ENCODE data around the gene SLITRK2. TPM values are rescaled to one million over a fixed set of nuclear protein-coding genes. Genes with fewer than 3 reads are reported as not detected.

SLITRK2 gene
- total RNA-seq, 1 experiment from 2014 or later, result 0.83 TPM

DNA sequence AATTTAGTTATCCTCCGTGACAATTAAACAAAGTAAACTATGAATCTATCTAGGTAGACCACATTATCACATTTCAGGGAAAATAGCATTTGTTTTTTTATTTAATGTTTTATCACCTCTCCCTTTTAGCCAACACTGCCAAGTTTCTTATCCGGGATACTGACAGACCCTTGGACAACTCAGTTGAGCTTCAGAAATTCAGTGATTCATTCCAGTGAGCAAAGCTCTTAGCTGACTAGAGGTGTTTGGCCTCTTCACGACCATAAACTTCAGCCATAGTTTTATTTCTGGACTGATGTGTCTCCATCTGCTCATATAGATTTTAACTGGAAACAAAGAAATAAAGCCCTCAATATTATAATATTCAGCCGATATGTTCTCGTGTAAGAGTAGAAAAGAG lies 15.2 kb downstream of the SLITRK2 start:
- Histone ChIP-seq H3K27me3 (ENCODE audit: control insufficient read depth, insufficient read depth, low read length) (no peaks in the 10 kb centered on the region), H3K4me3 (ENCODE audit: insufficient read depth, low read depth, low read length) (no peak overlapping the region), H3K36me3 (replicated peaks; ENCODE audit: control insufficient read depth, insufficient read depth, low read length) (no peaks in the 10 kb centered on the region)
- no peak for DNase-seq

- no peaks in the 10 kb centered on the region for H3K27me3 ChIP-seq (ENCODE audit: control insufficient read depth, insufficient read depth, low read length)
- no peaks in the 10 kb centered on the region for H3K36me3 ChIP-seq (replicated peaks; ENCODE audit: control insufficient read depth, insufficient read depth, low read length)
- no peak overlapping the region for H3K4me3 ChIP-seq (ENCODE audit: insufficient read depth, low read depth, low read length)
- DNase-seq, result no peak
Observed at GRCh38 chrX:145840531-145840930, 22.9 kb downstream of the SLITRK2 start.

- Histone ChIP-seq H3K27me3 (ENCODE audit: control insufficient read depth, insufficient read depth, low read length) (no peaks in the 10 kb centered on the region), H3K4me3 (ENCODE audit: insufficient read depth, low read depth, low read length) (no peak overlapping the region), H3K36me3 (replicated peaks; ENCODE audit: control insufficient read depth, insufficient read depth, low read length) (no peaks in the 10 kb centered on the region)
- DNase-seq, result peak; percentile 13
Observed at GRCh38 chrX:145843146-145843904, 25.7 kb downstream of the SLITRK2 start.

GRCh38 chrX:145844886-145845285 lies 27.3 kb downstream of the SLITRK2 start:
- Histone ChIP-seq H3K4me3 (ENCODE audit: insufficient read depth, low read depth, low read length) (no peak overlapping the region), H3K27me3 (ENCODE audit: control insufficient read depth, insufficient read depth, low read length) (no peaks in the 10 kb centered on the region), H3K36me3 (replicated peaks; ENCODE audit: control insufficient read depth, insufficient read depth, low read length) (no peaks in the 10 kb centered on the region)
- DNase-seq, result no peak

GRCh38 chrX:145848448-145848847 lies 30.8 kb downstream of the SLITRK2 start:
- peak; percentile 8 for DNase-seq
- no peaks in the 10 kb centered on the region for H3K27me3 ChIP-seq (ENCODE audit: control insufficient read depth, insufficient read depth, low read length)
- no peaks in the 10 kb centered on the region for H3K36me3 ChIP-seq (replicated peaks; ENCODE audit: control insufficient read depth, insufficient read depth, low read length)
- H3K4me3 ChIP-seq (ENCODE audit: insufficient read depth, low read depth, low read length), result no peak overlapping the region

GRCh38 chrX:145848857-145849256 lies 31.2 kb downstream of the SLITRK2 start:
- DNase-seq, result no peak
- Histone ChIP-seq H3K4me3 (ENCODE audit: insufficient read depth, low read depth, low read length) (no peak overlapping the region), H3K36me3 (replicated peaks; ENCODE audit: control insufficient read depth, insufficient read depth, low read length) (no peaks in the 10 kb centered on the region), H3K27me3 (ENCODE audit: control insufficient read depth, insufficient read depth, low read length) (no peaks in the 10 kb centered on the region)

DNA sequence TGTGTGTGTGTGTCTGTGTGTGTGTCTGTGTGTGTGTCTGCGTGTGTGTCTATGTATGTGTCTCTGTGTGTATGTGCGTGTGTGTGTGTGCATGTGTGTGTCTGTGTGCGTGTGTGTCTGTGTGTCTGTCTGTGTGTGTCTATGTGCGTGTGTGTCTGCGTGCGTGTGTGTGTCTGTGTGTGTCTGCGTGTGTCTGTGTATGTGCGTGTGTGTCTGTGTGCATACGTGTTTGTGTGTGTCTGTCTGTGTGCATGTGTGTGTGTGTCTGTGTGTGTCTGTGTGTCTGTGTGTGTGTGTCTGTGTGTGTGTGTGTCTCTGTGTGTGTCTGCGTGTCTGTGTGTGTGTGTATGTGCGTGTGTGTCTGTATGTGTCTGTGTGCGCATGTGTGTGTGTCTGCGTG lies 35.6 kb downstream of the SLITRK2 start:
- no peak for DNase-seq
- Histone ChIP-seq H3K36me3 (replicated peaks; ENCODE audit: control insufficient read depth, insufficient read depth, low read length) (no peaks in the 10 kb centered on the region), H3K4me3 (ENCODE audit: insufficient read depth, low read depth, low read length) (no peak overlapping the region), H3K27me3 (ENCODE audit: control insufficient read depth, insufficient read depth, low read length) (no peaks in the 10 kb centered on the region)

DNA sequence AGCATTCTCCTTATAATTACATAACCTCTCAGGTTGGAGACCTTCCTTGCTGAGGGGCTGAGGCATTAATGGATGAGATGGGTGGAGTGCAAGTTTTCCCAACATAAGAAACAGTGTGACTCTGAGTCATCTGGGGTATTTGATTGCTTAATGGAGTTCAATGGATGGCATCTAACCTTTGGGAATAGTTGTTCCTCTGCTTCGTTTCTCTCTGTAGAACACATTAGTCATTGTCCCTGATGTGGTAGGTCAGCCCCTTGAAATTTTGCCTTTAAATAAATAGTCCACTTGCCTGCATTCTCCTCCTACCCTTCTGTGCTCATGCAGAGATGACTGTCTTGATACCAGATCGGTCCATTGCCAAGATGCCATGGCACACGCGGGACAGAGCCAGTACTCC lies 38.6 kb downstream of the SLITRK2 start:
- H3K4me3 ChIP-seq (ENCODE audit: insufficient read depth, low read depth, low read length), result no peak overlapping the region
- no peak for DNase-seq
- H3K27me3 ChIP-seq (ENCODE audit: control insufficient read depth, insufficient read depth, low read length), result no peaks in the 10 kb centered on the region
- no peaks in the 10 kb centered on the region for H3K36me3 ChIP-seq (replicated peaks; ENCODE audit: control insufficient read depth, insufficient read depth, low read length)

DNA sequence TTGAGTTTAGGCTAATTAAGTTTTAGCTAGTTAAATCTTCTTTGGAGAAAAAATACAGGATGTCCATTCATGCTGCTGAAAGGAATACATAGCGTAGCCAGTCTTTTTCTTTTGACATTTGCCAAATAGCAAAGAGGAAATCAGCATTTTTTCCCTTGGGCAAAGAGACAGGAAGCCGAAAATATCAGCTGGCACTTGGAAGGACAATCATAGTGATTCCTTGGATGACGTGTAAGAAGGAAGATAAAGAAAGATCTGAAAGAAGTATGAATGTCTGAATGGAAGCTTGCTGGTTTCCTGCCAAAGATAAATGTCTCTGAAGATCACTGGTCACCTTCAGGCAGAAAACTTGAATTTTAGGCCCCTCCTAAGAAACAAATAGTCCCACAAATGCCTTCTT lies 44.2 kb downstream of the SLITRK2 start:
- H3K36me3 ChIP-seq (replicated peaks; ENCODE audit: control insufficient read depth, insufficient read depth, low read length), result no peaks in the 10 kb centered on the region
- H3K4me3 ChIP-seq (ENCODE audit: insufficient read depth, low read depth, low read length), result no peak overlapping the region
- no peak for DNase-seq
- no peaks in the 10 kb centered on the region for H3K27me3 ChIP-seq (ENCODE audit: control insufficient read depth, insufficient read depth, low read length)

- no peaks in the 10 kb centered on the region for H3K27me3 ChIP-seq (ENCODE audit: control insufficient read depth, insufficient read depth, low read length)
- no peak overlapping the region for H3K4me3 ChIP-seq (ENCODE audit: insufficient read depth, low read depth, low read length)
- DNase-seq, result no peak
- no peaks in the 10 kb centered on the region for H3K36me3 ChIP-seq (replicated peaks; ENCODE audit: control insufficient read depth, insufficient read depth, low read length)
Observed at GRCh38 chrX:145865082-145865481, 47.5 kb downstream of the SLITRK2 start.

Data from H7 (cell line).